Panc1 (cell line): ENCODE data around the gene NKG7. TPM values are rescaled to one million over a fixed set of nuclear protein-coding genes. Genes with fewer than 3 reads are reported as not detected.

Experiments used
- ATAC-seq: fragments of 200-7000 bp; cut with Tn5 transposase; 2 replicates; pipeline ENCODE4 v1.9.1; 2020; ENCODE audit warnings: mild to moderate bottlenecking, moderate library complexity
- BruUV-seq: library from RNA; stranded (reverse); fragments of 400-500 nt; replicated peaks from 2 replicates; lab custom pipeline; 2021; lab: Mats Ljungman, UMichigan
- CTCF ChIA-PET: fragments of 300-600 bp; sonication (Branson Sonifier 250); formaldehyde crosslinking; loops from one replicate; lab custom pipeline; 2022; ENCODE audit warnings: antibody characterized with exemption; lab: Charles Lee
- POLR2A ChIA-PET: fragments of 300-600 bp; sonication (Branson Sonifier 250); formaldehyde crosslinking; loops from one replicate; lab custom pipeline; 2022; ENCODE audit warnings: antibody characterized with exemption; lab: Charles Lee
- DNase-seq: peaks from one replicate; pipeline ENCODE4 v3.0.0-alpha.2; 2010; ENCODE audit warnings: low read depth, low spot score
- H3K27ac ChIP-seq: 2 replicates; pipeline ENCODE4 v1.5.1; 2011; ENCODE audit warnings: mild to moderate bottlenecking, low read length, inconsistent platforms
- H3K27me3 ChIP-seq: fragments of 200-500 bp; sonication (Bioruptor generic); 2 replicates; pipeline ENCODE4 v1.6.0; 2014; ENCODE audit warnings: low read length, inconsistent platforms; ENCODE audit not compliant: control insufficient read depth, insufficient read depth
- H3K36me3 ChIP-seq: fragments of 200-500 bp; sonication (Bioruptor generic); 2 replicates; pipeline ENCODE4 v1.5.1; 2014; ENCODE audit warnings: inconsistent platforms, mild to moderate bottlenecking, low read length, moderate library complexity; ENCODE audit not compliant: control insufficient read depth, insufficient read depth
- H3K4me1 ChIP-seq: 2 replicates; pipeline ENCODE4 v1.5.1; 2011; ENCODE audit warnings: inconsistent platforms, mild to moderate bottlenecking, low read length, moderate library complexity; ENCODE audit not compliant: control insufficient read depth, insufficient read depth
- H3K4me3 ChIP-seq, 2 experiments: 2 replicates each; pipeline ENCODE4 v1.5.1; 2011 to 2012; ENCODE audit warnings: low read depth in 2 of 2, low read length in 2 of 2, mild to moderate bottlenecking in 2 of 2, inconsistent platforms in 1 of 2, moderate library complexity in 1 of 2
- H3K9me3 ChIP-seq: fragments of 200-500 bp; sonication (Bioruptor generic); 2 replicates; pipeline ENCODE4 v1.5.1; 2014; ENCODE audit warnings: low read depth, mild to moderate bottlenecking, inconsistent platforms, low read length, moderate library complexity; ENCODE audit not compliant: control insufficient read depth, insufficient read depth
- CTCF ChIP-seq: fragments of 450-650 bp; IDR thresholded peaks from 2 replicates; pipeline ENCODE4 v1.5.1; 2017; ENCODE audit warnings: mild to moderate bottlenecking
- POLR2AphosphoS5 ChIP-seq: IDR thresholded peaks from 2 replicates; pipeline ENCODE4 v1.6.1; 2012; ENCODE audit warnings: mild to moderate bottlenecking, low read depth, low read length, moderate library complexity
- REST ChIP-seq, 2 experiments: IDR thresholded peaks; 2 replicates each; pipeline ENCODE4 v1.6.1; 2011 to 2012; ENCODE audit warnings: low read depth in 2 of 2, control low read depth in 1 of 2, low read length in 1 of 2, mild to moderate bottlenecking in 1 of 2, moderate library complexity in 1 of 2; ENCODE audit not compliant: insufficient read depth in 1 of 2
- SIN3A ChIP-seq: IDR thresholded peaks from 2 replicates; pipeline ENCODE4 v1.6.1; 2012; ENCODE audit warnings: low read depth, mild to moderate bottlenecking, low read length, moderate library complexity, borderline replicate concordance; ENCODE audit not compliant: insufficient read depth
- TCF7L2 ChIP-seq: IDR thresholded peaks from 2 replicates; pipeline ENCODE4 v1.6.1; 2011; ENCODE audit warnings: mild to moderate bottlenecking, low read depth, low read length, inconsistent platforms
- in situ Hi-C: cut with HindIII; loops from 2 replicates; pipeline ENCODE4 v1.10.0; 2016; ENCODE audit warnings: low sequenced_read_pairs, low pct_unique_long_range_greater_than_20kb
- intact Hi-C: fragments of 100-400 bp; cut with micrococcal nuclease; formaldehyde crosslinking; loops from one replicate; pipeline ENCODE4 v1.10.0; 2022; ENCODE audit not compliant: unreplicated experiment
- total RNA-seq: library from RNA; stranded (reverse); gene quantifications from one replicate; pipeline ENCODE4 v1.2.1, GENCODE V29; 2021; ENCODE audit not compliant: unreplicated experiment

The NKG7 gene
- total RNA-seq, 1 experiment from 2014 or later = 0.23 TPM

- in situ Hi-C loops = no loop called here
- no TSS peak for BruUV-seq
- H3K36me3 ChIP-seq = no peaks in the 10 kb centered on the region
- TF ChIP-seq REST (IDR thresholded peaks at IDR 0.05; ENCODE audit: insufficient read depth in 1 of 2, low read depth in 2 of 2, low read length in 1 of 2) = no peak
- TF ChIP-seq TCF7L2 = no peak
- no peak for TF ChIP-seq POLR2AphosphoS5
- no peak for TF ChIP-seq SIN3A
- no peak for TF ChIP-seq CTCF
- DNase-seq (no peak), ATAC-seq (no peak)
- intact Hi-C loops = no loop called here
- ChIA-PET POLR2A (no interaction called here), CTCF (no interaction called here)
- H3K27ac ChIP-seq = no peak overlapping the region
- no peak overlapping the region for H3K4me3 ChIP-seq
- H3K9me3 ChIP-seq = no peaks in the 10 kb centered on the region
- H3K4me1 ChIP-seq = peaks cover 4% of the 10 kb centered on the region
- H3K27me3 ChIP-seq = no peaks in the 10 kb centered on the region
Observed at GRCh38 chr19:51359294-51359693, 13.2 kb downstream of the NKG7 start.

- BruUV-seq = no TSS peak
- H3K27ac ChIP-seq = no peak overlapping the region
- H3K27me3 ChIP-seq = no peaks in the 10 kb centered on the region
- no peaks in the 10 kb centered on the region for H3K36me3 ChIP-seq
- DNase-seq = no peak
- no peaks in the 10 kb centered on the region for H3K4me1 ChIP-seq
- intact Hi-C loops (no loop called here), in situ Hi-C loops (no loop called here)
- CTCF ChIA-PET = no interaction called here
- TF ChIP-seq SIN3A (no peak), POLR2AphosphoS5 (no peak), CTCF (no peak), TCF7L2 (no peak), REST (IDR thresholded peaks at IDR 0.05; ENCODE audit: insufficient read depth in 1 of 2, low read depth in 2 of 2, low read length in 1 of 2) (no peak)
- no peaks in the 10 kb centered on the region for H3K9me3 ChIP-seq
- POLR2A ChIA-PET = no interaction called here
- ATAC-seq = no peak
- no peak overlapping the region for H3K4me3 ChIP-seq
Observed at GRCh38 chr19:51357952-51358351, 14.5 kb downstream of the NKG7 start.
